ENCODE results near the gene TLDC2. TPM values are rescaled to one million over a fixed set of nuclear protein-coding genes. Genes with fewer than 3 reads are reported as not detected.

Gene TLDC2
- polyA plus RNA-seq, 1 donor from 2014 or later: not detected

- no peaks in the 10 kb centered on the region for H3K79me2 ChIP-seq (replicated peaks; ENCODE audit: insufficient read depth, low read length)
- H3K9me3 ChIP-seq (ENCODE audit: low read length): no peaks in the 10 kb centered on the region
- H3K9me2 ChIP-seq (ENCODE audit: insufficient read depth, low read length): no peaks in the 10 kb centered on the region
- H3K36me3 ChIP-seq (ENCODE audit: insufficient read depth, low read length): no peaks in the 10 kb centered on the region
- no peak overlapping the region for H2AFZ ChIP-seq (ENCODE audit: low read depth, low read length)
- TF ChIP-seq EZH2 (IDR thresholded peaks at IDR 0.05; ENCODE audit: borderline replicate concordance, insufficient read depth, low read length, poor library complexity, severe bottlenecking) (no peak), RAD21 (conservative IDR thresholded peaks at IDR 0.05) (no peak), EP300 (conservative IDR thresholded peaks at IDR 0.05; ENCODE audit: poor library complexity, severe bottlenecking) (no peak), REST (IDR thresholded peaks at IDR 0.05; ENCODE audit: borderline replicate concordance) (no peak), MXI1 (conservative IDR thresholded peaks at IDR 0.05; ENCODE audit: poor library complexity, severe bottlenecking) (no peak), POLR2AphosphoS5 (IDR thresholded peaks at IDR 0.05) (no peak), SMC3 (conservative IDR thresholded peaks at IDR 0.05; ENCODE audit: poor library complexity) (no peak), TAF1 (IDR thresholded peaks at IDR 0.05; ENCODE audit: low read depth) (no peak)
- TF ChIP-seq, protein P1, sequence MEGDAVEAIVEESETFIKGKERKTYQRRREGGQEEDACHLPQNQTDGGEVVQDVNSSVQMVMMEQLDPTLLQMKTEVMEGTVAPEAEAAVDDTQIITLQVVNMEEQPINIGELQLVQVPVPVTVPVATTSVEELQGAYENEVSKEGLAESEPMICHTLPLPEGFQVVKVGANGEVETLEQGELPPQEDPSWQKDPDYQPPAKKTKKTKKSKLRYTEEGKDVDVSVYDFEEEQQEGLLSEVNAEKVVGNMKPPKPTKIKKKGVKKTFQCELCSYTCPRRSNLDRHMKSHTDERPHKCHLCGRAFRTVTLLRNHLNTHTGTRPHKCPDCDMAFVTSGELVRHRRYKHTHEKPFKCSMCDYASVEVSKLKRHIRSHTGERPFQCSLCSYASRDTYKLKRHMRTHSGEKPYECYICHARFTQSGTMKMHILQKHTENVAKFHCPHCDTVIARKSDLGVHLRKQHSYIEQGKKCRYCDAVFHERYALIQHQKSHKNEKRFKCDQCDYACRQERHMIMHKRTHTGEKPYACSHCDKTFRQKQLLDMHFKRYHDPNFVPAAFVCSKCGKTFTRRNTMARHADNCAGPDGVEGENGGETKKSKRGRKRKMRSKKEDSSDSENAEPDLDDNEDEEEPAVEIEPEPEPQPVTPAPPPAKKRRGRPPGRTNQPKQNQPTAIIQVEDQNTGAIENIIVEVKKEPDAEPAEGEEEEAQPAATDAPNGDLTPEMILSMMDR (IDR thresholded peaks at IDR 0.05; ENCODE audit: poor library complexity, severe bottlenecking): no peak
- H4K20me1 ChIP-seq (ENCODE audit: insufficient read depth): no peaks in the 10 kb centered on the region
- no peak overlapping the region for H3K9ac ChIP-seq (ENCODE audit: low read length)
- H3F3A ChIP-seq (ENCODE audit: insufficient read depth, low read length, poor library complexity, severe bottlenecking): no peaks in the 10 kb centered on the region
- H3K27ac ChIP-seq (ENCODE audit: low read length): no peak overlapping the region
- H3K27me3 ChIP-seq (ENCODE audit: insufficient read depth, low read depth, low read length): no peaks in the 10 kb centered on the region
- H3K4me2 ChIP-seq (ENCODE audit: low read length): no peak overlapping the region
- H3K4me3 ChIP-seq (ENCODE audit: low read length): no peak overlapping the region
Observed at GRCh38 chr20:36881331-36881730, 5.4 kb downstream of the TLDC2 start.

DNA sequence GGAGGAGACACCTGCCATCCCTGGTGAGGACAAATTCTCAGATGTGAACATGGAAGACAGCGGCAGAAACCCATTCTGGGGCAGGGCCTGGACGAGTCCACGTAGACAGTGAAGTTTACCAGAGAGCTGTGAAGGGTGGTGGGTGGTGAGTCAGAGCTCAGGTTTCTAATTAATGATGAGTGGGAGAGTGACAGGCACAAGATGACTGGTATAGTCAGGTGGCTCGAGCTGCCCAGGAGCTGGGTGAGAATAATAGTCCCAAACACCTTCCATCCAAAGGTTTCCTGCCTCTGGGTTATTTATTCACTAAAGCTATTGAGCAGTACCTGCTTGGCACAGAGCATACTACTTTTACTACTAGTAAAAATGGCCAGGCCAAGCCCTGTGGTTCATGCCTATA, 6.0 kb downstream of the TLDC2 start:
- Histone ChIP-seq H2AFZ (ENCODE audit: low read depth, low read length) (no peak overlapping the region), H3K36me3 (ENCODE audit: insufficient read depth, low read length) (no peaks in the 10 kb centered on the region), H3K79me2 (replicated peaks; ENCODE audit: insufficient read depth, low read length) (no peaks in the 10 kb centered on the region), H4K20me1 (ENCODE audit: insufficient read depth) (no peaks in the 10 kb centered on the region), H3K9me3 (ENCODE audit: low read length) (no peaks in the 10 kb centered on the region), H3K4me3 (ENCODE audit: low read length) (no peak overlapping the region), H3K27me3 (ENCODE audit: insufficient read depth, low read depth, low read length) (no peaks in the 10 kb centered on the region), H3K9me2 (ENCODE audit: insufficient read depth, low read length) (no peaks in the 10 kb centered on the region), H3K27ac (ENCODE audit: low read length) (no peak overlapping the region), H3F3A (ENCODE audit: insufficient read depth, low read length, poor library complexity, severe bottlenecking) (no peaks in the 10 kb centered on the region), H3K9ac (ENCODE audit: low read length) (no peak overlapping the region), H3K4me2 (ENCODE audit: low read length) (no peak overlapping the region)
- TF ChIP-seq SMC3 (conservative IDR thresholded peaks at IDR 0.05; ENCODE audit: poor library complexity) (no peak), TAF1 (IDR thresholded peaks at IDR 0.05; ENCODE audit: low read depth) (no peak), MXI1 (conservative IDR thresholded peaks at IDR 0.05; ENCODE audit: poor library complexity, severe bottlenecking) (no peak), EZH2 (IDR thresholded peaks at IDR 0.05; ENCODE audit: borderline replicate concordance, insufficient read depth, low read length, poor library complexity, severe bottlenecking) (no peak), REST (IDR thresholded peaks at IDR 0.05; ENCODE audit: borderline replicate concordance) (no peak), RAD21 (conservative IDR thresholded peaks at IDR 0.05) (no peak)

Measured in neural cell (in vitro differentiated cells).